NCI-H748 (cell line): ENCODE data around the gene B4GALNT2.
A peak's percentile ranks its signal among the peaks of the same experiment; 100 is the strongest.

Source experiments
- DNase-seq: peaks from one replicate; lab custom pipeline; 2025; ENCODE audit not compliant: unreplicated experiment; lab: John Stamatoyannopoulos, UW

The B4GALNT2 gene

DNA sequence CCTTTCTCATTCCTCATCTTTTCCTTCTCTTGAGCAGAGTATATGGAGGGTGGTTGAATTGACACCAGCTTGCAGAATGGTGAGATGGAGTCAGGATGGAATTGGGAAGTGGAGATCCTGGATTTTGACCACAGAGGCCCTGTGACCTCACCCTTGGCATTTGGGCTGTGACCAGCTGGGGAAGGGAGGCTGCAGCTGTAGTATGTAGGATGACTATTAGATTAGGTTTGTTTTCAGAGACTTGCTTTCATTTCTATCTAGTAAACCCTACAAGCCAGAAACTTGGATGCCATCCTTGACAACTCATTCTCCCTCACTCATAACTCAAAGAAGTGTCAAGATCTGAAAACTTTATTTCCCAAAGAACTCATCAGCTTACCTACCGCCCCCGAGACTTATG, 71.9 kb downstream of the B4GALNT2 start:
- no peak for DNase-seq

DNA sequence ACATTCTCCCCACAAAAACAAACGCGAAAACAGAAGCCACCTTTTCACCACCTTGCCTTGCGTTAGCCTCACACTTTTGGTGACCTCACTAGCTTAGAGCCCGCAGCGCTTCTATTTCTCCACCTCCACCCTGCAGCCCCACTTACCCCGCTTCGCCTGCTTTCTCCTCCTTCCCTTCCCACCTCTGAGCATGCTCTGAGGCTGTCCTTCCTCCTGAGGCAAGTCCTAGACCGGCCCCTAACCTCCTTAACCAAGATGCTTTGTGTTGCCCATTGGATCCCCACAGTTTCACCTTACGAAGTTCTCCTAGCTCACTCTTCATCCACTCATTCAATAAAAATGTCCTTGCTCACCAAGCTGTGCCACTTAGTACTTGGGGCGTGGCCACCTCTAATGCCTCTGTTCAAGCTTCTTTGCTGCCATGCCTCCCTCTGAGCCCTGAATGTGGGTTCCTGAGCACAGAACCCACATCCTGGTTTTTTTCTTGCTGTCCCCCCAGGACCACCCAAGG, 76.5 kb downstream of the B4GALNT2 start:
- DNase-seq: no peak

GRCh38 chr17:49210158-49211029, 77.8 kb downstream of the B4GALNT2 start, which contains the start of the genes ABI3 and GNGT2:
Gene ABI3 (plus strand): TSS chr17:49210707. CDS start chr17:49210725, 18 bp downstream.
Gene GNGT2 (minus strand): TSS chr17:49210574. CDS start chr17:49207422, 3,152 bp downstream.
- no peak for DNase-seq

DNA sequence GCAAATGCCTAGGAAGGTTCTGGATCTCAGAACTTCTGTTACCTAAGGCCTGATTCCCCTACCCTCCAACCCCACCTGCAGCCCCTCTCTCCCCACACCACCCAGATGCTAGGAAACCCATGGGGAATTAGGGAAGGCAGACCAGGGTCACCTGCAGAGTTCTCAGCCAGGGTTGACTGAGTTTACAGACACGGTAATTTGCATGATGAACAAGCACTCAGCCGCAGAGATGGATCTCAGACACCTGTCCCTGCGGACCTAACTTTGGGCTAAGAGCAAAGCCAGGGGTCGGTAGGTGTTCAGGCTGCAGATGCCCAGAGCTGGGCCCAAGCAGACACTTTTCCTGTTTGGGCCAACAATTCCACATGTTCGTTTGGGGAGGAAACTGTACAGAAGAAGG, 80.8 kb downstream of the B4GALNT2 start:
- DNase-seq: no peak

GRCh38 chr17:49213847-49214246, 81.3 kb downstream of the B4GALNT2 start:
- no peak for DNase-seq

- no peak for DNase-seq
These were observed 82.2 kb downstream of the B4GALNT2 start for GRCh38 chr17:49214676-49215360.

GRCh38 chr17:49216482-49216881, 83.9 kb downstream of the B4GALNT2 start:
- no peak for DNase-seq

DNA sequence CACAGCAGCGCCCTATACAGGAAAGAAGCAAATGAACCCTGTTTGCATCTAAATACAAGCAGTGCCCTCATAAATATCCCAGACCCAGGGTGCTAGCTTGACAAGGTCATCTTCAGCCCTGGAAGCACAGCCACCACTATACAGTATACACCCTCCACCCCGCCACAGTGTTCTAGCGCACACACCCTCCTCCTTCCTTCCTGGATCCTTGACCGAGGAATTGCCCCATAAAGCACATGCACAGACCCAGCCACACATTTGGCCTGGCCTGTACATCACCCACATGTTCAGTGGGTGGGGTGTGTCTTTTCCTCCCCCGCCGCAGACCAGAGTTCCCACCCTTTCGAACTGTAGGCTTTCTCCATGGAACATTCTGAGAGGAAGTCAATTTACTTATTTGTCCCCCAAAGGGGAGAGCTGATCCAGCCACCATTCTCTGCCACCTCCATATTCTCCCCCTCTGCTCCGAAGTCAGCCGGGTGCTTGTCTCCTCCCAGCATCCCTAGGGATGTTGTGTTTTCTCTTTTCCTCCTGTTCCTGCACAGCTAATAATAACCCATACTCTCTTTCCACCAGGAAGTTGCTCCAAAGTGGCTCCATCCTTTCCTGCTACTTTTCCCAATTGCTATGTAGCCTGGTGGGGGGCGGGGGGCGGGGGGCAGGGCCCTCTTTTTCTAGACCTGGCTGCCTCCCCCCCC, 84.5 kb downstream of the B4GALNT2 start:
- no peak for DNase-seq

- no peak for DNase-seq
These were observed 85.3 kb downstream of the B4GALNT2 start for GRCh38 chr17:49217651-49218413.

GRCh38 chr17:49218941-49219913, 86.7 kb downstream of the B4GALNT2 start:
- peak; percentile 17 for DNase-seq

DNA sequence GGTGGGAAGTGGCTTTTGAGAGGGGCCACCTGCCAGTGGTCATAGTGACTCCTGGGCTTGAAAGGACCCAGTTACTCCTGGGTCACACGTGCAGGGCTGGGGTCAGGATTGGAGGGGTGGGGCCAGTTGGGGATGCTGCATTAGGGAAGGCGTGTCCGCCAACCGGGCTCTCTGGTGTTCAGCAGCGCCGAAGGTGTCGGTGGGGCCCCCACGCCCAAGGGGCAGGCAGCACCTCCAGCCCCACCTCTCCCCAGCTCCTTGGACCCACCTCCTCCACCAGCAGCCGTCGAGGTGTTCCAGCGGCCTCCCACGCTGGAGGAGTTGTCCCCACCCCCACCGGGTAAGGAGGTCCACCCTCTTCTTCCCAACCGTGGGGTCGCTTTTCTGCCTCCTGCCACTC, 87.4 kb downstream of the B4GALNT2 start:
- no peak for DNase-seq

GRCh38 chr17:49223168-49223516, 90.6 kb downstream of the B4GALNT2 start:
- no peak for DNase-seq

- DNase-seq: peak; percentile 67
These were observed 91.1 kb downstream of the B4GALNT2 start for GRCh38 chr17:49223517-49224197.

GRCh38 chr17:49224198-49224996, 91.8 kb downstream of the B4GALNT2 start:
- DNase-seq: peak; percentile 81

- DNase-seq: no peak
These were observed 92.4 kb downstream of the B4GALNT2 start for GRCh38 chr17:49224997-49225337.

DNA sequence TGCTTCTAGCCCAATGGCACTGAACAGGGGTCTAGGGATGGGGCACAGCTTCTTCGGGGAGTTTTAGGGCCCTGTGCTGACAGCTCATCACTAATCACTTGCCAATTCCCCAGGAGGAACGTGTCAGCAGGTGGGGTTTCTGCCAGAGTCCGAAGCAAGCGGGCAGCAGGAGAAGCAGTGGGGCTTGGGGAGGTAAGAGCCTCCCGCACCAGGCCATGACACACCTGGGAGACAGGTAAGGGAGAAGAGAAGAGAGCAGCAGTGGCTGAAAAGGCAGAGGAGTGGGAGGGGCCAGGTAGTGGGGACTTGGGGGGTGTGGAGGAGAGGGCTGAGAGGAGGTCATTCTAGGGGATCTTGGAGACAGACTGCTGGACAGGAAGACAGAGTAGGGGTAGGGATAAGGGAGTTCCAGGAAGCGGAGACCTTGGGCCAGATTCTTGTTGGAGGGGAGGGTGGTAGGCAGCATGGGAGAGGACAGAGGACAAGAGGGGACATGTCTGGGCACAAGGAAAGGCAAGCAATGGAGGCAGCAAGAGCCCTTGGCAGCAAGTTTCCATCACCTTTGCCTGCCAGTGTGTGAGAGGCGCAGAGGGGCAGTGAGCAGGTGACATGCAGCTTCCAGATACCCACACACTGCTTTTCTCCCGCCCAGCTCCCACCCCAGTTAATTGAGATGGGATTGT, 93.1 kb downstream of the B4GALNT2 start:
- no peak for DNase-seq
